Activated CD4-positive, alpha-beta T cell treated with anti-CD3 and anti-CD28 coated beads, Interleukin-2, amount 50 U/mL, for 48 hours (primary cell): ENCODE data around the gene TCTN2.

Experiments used
- DNase-seq, 2 experiments: peaks; one replicate each; pipeline ENCODE4 v3.0.0-alpha.2; 2020

Gene TCTN2

GRCh38 chr12:123747309-123747708, 76.4 kb downstream of the TCTN2 start:
- DNase-seq, result no peak

DNA sequence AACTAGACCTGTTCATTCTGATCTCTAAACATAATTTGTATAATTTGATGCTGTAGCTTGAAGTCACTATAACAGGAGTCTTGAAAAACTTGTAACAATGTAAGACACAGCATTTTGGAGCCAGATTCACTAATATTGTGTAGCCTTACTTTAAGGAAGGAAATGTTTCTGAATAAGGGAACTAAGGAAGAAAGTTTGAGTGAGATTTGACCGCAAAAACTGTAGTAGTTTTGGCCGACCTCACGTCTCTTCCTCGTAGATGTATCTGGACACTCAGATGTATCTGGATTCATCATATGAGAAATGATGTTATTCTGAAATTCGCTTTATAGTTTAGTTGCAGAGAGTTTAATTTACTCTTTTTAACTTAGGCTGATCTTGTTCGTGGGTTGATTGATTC, 77.2 kb downstream of the TCTN2 start:
- DNase-seq, result no peak

GRCh38 chr12:123748661-123749060, 77.7 kb downstream of the TCTN2 start:
- no peak for DNase-seq

DNA sequence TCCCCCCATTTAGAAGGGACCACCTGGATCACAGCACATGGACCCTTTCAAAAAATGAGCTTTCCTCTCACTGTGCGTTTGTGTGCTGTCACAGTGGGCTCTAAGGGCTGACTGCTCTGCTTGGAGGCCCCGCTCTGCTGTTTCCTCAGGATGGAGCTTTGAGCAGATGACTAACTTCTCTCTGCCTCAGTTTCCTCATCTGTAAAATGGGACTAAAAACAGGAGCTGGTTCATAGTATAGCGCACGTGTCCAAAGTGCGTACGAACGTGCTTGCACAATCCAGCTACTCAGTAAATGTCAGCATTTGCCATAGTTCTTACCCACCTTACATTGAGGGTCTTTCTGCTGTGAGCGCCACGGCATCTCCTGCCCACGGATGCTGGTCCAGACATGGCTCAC, 78.4 kb downstream of the TCTN2 start:
- DNase-seq, result no peak

- no peak for DNase-seq
These were observed 79.3 kb downstream of the TCTN2 start for GRCh38 chr12:123750159-123750656.

GRCh38 chr12:123752046-123752445, 81.1 kb downstream of the TCTN2 start:
- no peak for DNase-seq

- DNase-seq, result no peak
These were observed 83.3 kb downstream of the TCTN2 start for GRCh38 chr12:123754041-123754772.

- no peak for DNase-seq
These were observed 86.6 kb downstream of the TCTN2 start for GRCh38 chr12:123757561-123757960.
